Measurements from ENCODE around the gene ELOB. TPM values are rescaled to one million over a fixed set of nuclear protein-coding genes. Genes with fewer than 3 reads are reported as not detected.

ELOB gene
- total and polyA plus RNA-seq, 3 donors from 2014 or later: 377 to 582 (median 381) TPM

DNA sequence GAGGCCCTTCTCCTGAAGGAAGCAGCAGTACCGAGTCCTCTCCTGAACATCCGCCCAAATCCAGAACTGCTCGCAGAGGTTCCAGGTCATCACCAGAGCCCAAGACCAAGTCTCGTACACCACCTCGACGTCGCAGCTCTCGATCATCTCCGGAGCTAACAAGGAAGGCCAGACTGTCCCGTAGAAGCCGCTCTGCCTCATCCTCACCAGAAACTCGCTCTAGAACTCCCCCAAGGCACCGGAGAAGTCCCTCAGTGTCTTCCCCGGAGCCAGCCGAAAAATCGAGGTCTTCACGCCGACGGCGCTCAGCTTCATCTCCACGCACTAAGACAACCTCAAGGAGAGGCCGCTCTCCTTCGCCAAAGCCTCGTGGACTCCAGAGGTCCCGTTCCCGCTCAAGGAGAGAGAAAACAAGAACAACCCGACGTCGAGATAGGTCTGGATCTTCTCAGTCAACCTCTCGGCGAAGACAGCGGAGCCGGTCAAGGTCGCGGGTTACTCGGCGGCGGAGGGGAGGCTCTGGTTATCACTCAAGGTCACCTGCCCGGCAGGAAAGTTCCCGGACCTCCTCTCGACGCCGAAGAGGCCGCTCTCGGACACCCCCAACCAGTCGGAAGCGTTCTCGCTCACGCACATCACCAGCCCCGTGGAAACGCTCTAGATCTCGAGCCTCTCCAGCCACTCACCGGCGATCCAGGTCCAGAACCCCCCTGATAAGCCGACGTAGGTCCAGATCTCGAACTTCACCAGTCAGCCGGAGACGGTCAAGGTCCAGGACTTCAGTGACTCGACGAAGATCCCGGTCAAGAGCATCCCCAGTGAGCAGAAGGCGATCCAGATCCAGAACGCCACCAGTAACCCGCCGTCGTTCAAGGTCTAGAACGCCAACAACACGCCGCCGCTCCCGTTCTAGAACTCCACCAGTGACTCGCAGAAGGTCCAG lies 11.3 kb downstream of the ELOB start:
- no peak overlapping the region for H3K27ac ChIP-seq
- peaks cover 3% of the 10 kb centered on the region for H3K36me3 ChIP-seq (ENCODE audit: low read depth, missing control alignments)
- H3K4me3 ChIP-seq: no peak overlapping the region
- peaks cover 35% of the 10 kb centered on the region for H3K4me1 ChIP-seq
- no peak for TF ChIP-seq CTCF (IDR thresholded peaks at IDR 0.05)
- no peak for TF ChIP-seq POLR2A (IDR thresholded peaks at IDR 0.05)
- intact Hi-C loops (cut with DNase I; ENCODE audit: low total_unique reads): no loop called here
- no peak for DNase-seq
- 97 to 98% methylated on average over 67 to 73 of the region's 73 CpGs for WGBS, 2 donors
- H3K9me3 ChIP-seq: no peaks in the 10 kb centered on the region
- H3K27me3 ChIP-seq: no peaks in the 10 kb centered on the region

DNA sequence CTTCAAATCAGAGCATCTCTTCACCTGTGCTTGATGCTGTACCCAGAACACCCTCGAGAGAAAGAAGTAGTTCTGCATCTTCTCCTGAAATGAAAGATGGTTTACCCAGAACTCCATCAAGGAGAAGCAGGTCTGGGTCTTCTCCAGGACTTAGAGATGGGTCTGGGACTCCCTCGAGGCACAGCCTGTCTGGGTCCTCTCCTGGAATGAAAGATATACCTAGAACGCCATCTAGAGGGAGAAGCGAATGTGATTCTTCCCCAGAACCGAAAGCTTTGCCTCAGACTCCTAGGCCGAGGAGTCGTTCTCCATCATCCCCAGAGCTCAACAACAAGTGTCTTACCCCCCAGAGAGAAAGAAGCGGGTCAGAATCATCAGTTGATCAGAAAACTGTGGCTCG lies 12.4 kb downstream of the ELOB start:
- no peak overlapping the region for H3K4me3 ChIP-seq
- peaks cover 3% of the 10 kb centered on the region for H3K36me3 ChIP-seq (ENCODE audit: low read depth, missing control alignments)
- intact Hi-C loops (cut with DNase I; ENCODE audit: low total_unique reads): no loop called here
- H3K27ac ChIP-seq: no peak overlapping the region
- H3K4me1 ChIP-seq: peaks cover 25% of the 10 kb centered on the region
- H3K27me3 ChIP-seq: no peaks in the 10 kb centered on the region
- DNase-seq: no peak
- 95 to 96% methylated on average over 9 of the region's 9 CpGs for WGBS, 2 donors
- TF ChIP-seq POLR2A (IDR thresholded peaks at IDR 0.05) (no peak), CTCF (IDR thresholded peaks at IDR 0.05) (no peak)
- H3K9me3 ChIP-seq: no peaks in the 10 kb centered on the region

DNA sequence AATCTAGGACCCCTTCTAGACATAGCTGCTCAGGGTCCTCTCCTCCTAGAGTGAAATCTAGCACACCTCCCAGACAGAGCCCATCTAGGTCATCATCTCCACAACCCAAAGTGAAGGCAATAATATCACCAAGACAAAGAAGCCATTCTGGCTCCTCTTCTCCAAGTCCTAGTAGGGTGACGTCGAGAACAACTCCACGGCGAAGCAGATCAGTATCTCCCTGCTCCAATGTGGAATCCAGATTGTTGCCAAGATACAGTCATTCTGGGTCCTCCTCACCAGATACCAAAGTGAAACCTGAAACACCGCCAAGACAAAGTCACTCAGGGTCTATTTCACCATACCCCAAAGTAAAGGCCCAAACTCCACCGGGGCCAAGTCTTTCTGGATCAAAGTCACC lies 13.9 kb downstream of the ELOB start:
- Histone ChIP-seq H3K27me3 (no peaks in the 10 kb centered on the region), H3K9me3 (no peaks in the 10 kb centered on the region), H3K4me3 (no peak overlapping the region), H3K27ac (no peak overlapping the region), H3K36me3 (ENCODE audit: low read depth, missing control alignments) (peaks cover 3% of the 10 kb centered on the region), H3K4me1 (peaks cover 10% of the 10 kb centered on the region)
- DNase-seq: no peak
- intact Hi-C loops (cut with DNase I; ENCODE audit: low total_unique reads): no loop called here
- WGBS, 2 donors: 97% methylated on average over 6 of the region's 6 CpGs
- no peak for TF ChIP-seq CTCF (IDR thresholded peaks at IDR 0.05)
- no peak for TF ChIP-seq POLR2A (IDR thresholded peaks at IDR 0.05)

DNA sequence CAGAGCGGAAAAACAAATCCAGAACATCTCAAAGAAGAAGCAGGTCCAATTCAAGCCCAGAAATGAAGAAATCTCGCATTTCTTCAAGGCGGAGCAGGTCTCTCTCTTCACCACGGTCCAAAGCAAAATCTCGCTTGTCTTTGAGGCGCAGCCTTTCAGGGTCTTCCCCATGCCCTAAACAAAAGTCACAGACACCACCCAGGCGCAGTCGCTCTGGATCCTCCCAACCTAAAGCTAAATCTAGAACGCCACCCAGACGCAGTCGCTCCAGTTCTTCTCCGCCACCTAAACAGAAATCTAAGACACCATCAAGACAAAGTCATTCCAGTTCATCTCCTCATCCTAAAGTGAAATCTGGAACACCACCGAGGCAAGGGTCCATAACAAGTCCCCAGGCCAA lies 14.4 kb downstream of the ELOB start:
- DNase-seq: no peak
- intact Hi-C loops (cut with DNase I; ENCODE audit: low total_unique reads): no loop called here
- Histone ChIP-seq H3K36me3 (ENCODE audit: low read depth, missing control alignments) (peaks cover 3% of the 10 kb centered on the region), H3K4me3 (no peak overlapping the region), H3K4me1 (peaks cover 5% of the 10 kb centered on the region), H3K9me3 (no peaks in the 10 kb centered on the region), H3K27ac (no peak overlapping the region), H3K27me3 (no peaks in the 10 kb centered on the region)
- TF ChIP-seq POLR2A (IDR thresholded peaks at IDR 0.05) (no peak), CTCF (IDR thresholded peaks at IDR 0.05) (no peak)
- 97 to 98% methylated on average over 13 of the region's 13 CpGs for WGBS, 2 donors

Data from testis (tissue), 3 donors.